ENCODE data around the gene PGAP6.
"Not testable (repeated sequence)": the region's sequence is repeated elsewhere in the genome, so short reads cannot be mapped to it uniquely, and the experiment has no call there.

The PGAP6 gene

DNA sequence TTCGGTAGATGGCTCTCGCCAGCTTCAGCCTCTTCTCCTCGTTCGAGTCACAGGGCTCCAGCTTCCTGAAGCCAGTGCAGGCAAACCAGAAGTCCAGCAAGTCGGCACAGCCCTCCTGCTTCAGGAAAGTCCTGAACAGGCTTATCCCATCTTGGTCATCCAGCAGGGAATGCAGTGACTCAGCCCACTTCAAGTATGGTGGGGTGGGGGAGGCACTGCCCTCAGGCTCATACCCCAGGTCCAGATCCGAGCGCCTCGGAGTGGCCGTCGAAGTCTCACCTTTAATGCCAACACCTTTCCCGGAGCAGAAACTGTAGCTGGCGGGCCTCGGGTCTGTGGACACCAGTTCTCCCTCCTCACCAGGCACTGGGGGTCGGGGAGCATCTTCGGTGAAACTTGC, 35.2 kb downstream of the PGAP6 start:
- no peak for DNase-seq

- no peak for DNase-seq
These were observed 36.0 kb downstream of the PGAP6 start for GRCh38 chr16:345772-346171.

DNA sequence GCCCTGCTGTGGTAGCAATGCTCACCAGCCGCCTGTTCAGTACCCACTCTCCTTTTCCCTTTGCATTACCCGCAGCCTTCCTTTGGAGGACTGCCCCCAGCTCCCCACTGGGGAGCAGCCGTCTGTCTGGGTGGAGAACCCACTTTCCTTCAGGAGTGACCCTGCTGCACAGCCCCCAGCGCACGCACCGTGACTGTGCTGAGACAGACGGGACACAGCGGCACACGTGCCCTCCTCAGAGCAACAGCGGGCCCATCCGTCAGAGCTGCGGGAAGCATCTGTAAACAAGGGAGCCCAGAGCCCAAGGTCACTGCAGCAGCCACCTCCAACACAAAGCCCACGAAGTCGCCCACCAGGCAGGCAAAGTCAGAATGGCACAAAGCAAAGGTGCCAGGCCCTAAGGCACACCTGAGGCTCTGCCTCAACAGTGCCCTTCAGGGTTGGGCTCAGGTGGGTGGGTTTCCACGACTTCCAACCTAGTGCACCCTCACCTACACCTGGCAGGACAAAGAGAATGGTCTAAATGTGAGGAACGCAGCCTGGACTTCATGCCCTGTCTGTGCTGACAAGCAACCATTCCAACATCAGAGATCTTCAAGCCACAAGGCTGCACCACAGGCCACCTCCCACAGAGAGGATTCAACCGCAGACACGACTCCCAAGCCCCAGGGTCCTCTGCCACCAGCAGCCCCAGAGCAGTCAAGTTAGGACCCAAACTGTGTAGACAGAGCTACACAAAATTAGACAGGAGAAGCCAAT, 39.1 kb downstream of the PGAP6 start:
- no peak for DNase-seq

DNA sequence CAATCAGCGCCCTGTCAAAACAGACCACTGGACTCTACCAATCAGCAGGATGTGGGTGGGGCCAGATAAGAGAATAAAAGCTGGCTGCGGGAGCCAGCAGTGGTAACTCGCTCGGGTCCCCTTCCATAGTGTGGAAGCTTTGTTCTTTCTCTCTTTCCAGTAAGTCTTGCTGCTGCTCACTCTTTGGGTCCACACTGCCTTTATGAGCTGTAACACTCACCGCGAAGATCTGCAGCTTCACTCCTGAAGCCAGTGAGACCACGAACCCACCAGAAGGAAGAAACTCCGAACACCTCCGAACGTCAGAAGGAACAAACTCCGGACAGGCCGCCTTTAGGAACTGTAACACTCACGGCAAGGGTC, 39.8 kb downstream of the PGAP6 start:
- not testable (repeated sequence) for DNase-seq

GRCh38 chr16:341095-341973, 40.4 kb downstream of the PGAP6 start:
- not testable (repeated sequence) for DNase-seq

DNA sequence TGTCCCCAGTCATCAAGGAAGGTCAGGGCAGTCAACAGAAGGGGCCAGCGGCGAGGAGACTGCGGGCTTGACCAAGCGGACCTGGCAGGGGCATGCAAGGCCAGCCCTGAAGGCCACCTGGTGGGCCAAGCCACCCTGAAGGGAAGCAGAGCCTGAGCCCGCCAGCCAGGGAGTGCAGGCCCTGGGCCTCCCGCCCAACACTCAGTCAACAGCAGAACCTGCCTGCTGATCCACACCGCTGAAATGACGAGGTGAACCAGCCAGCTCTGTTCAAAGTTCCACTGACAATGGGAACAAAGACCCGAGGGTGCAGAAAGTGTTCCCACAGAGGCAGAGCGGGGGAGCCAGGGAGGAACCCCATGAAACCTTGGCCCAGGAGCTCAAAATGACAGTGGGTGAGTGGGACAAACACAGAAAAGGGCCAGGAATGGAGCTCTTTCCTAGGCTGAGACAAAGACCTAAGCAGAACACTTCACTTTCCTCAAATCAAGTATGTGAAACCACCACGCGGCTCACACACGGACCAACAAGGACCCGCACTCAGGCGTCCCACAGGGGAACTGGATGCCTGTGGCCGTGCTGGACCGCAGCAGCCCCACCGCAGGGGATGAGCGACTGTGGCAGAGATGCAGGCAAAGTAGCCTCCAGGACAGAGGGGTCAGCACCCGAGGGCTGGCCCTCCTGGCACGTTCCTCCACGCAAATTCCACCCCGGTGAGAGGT, 41.2 kb downstream of the PGAP6 start:
- no peak for DNase-seq

DNA sequence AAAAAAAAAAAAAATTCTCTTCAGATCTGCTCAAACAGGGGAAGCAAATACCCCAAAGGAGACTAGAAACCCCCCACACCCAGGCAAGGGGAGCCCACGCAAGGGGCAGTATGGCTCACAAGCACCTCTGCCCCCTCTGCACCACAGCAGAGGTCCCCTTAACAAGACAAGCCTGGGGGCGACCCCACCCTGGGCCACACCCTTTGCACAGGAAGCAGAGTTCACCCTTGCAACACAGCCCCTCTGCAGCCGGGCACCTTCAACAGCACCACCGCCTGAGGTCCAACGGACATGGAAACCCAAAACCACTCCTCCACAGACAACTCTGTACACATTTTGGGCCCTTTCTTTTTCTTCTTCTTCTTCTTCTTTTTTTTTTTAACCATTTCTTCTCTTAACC, 42.1 kb downstream of the PGAP6 start:
- no peak for DNase-seq

- peak; percentile 77 to 78 for DNase-seq
These were observed 43.7 kb downstream of the PGAP6 start for GRCh38 chr16:337975-338575.

GRCh38 chr16:337437-337836, 44.3 kb downstream of the PGAP6 start:
- peak; percentile 70 to 81 for DNase-seq

GRCh38 chr16:336269-336668, 45.5 kb downstream of the PGAP6 start:
- no peak for DNase-seq

GRCh38 chr16:334861-335632, 46.7 kb downstream of the PGAP6 start:
- DNase-seq = not testable (repeated sequence)

DNA sequence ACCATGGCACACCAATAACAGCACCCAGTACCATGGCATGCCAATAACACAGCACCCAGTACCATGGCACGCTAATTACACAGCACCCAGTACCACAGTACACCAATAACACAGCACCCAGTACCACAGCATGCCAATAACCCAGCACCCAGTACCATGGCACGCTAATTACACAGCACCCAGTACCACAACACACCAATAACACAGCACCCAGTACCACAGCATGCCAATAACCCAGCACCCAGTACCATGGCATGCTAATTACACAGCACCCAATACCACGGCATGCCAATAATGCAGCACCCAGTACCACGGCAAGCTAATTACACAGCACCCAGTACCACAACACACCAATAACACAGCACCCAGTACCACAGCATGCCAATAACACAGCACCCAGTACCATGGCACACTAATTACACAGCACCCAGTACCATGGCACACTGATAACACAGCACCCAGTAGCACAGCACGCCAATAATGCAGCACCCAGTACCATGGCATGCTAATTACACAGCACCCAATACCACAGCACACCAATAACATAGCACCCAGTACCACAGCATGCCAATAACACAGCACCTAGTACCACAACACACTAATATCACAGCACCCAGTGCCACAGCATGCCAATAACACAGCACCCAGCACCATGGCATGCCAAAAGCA, 47.5 kb downstream of the PGAP6 start:
- DNase-seq = not testable (repeated sequence)

- no peak for DNase-seq
These were observed 48.2 kb downstream of the PGAP6 start for GRCh38 chr16:333406-334094.

DNA sequence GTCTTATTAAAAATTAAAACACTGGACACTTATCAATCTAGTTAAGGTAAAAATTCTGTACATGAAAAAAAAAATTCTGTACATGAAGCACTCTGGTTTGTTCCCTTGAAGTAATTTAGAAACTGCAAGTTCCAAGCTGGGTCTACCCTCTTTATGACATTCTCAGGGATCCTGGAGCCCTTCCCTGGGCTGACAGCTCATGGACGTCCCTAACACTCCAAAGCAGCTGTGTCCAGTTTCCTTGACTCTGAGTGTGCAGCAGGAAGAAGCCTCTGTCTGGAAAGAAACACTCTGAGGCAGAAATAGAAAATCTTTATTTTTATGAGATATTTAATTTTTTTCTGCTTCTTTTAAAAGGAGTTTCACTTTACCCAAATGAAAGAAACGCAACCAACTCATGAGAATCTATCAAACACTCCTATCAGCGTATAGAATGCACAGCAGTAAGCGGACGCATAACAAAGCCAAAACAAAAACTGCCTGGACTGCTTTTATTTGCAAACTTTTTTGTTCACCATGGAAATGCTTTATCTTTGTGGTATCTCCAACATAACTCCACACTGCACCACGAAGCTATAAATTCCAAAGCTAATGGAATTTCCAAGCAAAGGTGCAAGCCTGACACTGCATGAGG, 50.5 kb downstream of the PGAP6 start:
- DNase-seq = not testable (repeated sequence)

GRCh38 chr16:330741-331140, 51.0 kb downstream of the PGAP6 start:
- DNase-seq = no peak

DNA sequence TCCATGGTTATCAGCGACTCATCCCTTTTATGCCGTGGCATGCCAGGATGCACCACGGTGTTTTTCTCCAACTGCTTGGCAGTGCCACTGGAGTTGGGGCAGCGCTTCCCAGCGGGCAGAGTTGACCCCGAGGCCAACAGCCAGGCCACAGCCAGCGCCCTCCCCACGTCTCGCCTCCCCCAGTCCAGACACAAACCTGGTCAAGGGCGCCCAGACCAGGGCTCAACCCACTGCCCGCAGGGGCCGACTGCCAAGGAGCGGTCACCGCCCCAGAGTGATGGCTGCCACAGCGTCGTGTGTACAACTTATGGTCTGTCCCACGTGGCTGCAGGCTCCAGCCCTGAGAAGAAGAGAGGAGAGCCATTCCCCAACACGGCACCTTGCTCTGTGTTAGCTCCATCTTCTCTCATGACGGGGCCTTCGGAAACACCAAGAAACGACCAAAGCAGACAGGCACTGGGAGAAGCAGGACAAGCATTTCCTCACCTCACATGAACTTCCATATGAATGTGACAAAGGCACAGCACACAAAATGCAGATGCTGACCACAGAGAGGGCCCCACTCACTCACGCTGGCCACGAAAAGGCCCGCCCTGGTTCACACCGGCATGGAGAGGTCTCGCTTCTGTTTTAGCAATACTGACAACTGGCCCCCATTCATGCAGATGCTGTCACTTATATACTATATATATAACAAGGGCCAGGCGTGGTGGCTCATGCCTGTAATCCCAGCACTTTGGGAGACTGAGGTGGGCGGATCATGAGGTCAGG, 56.2 kb downstream of the PGAP6 start:
- DNase-seq = no peak

GRCh38 chr16:324451-325334, 57.1 kb downstream of the PGAP6 start:
- DNase-seq = no peak

- DNase-seq = no peak
These were observed 57.7 kb downstream of the PGAP6 start for GRCh38 chr16:324201-324450.

Measured in SHP77 (cell line).